Esophagus muscularis mucosa (tissue), 4 donors: ENCODE data around the gene LTA4H. TPM values are rescaled to one million over a fixed set of nuclear protein-coding genes. Genes with fewer than 3 reads are reported as not detected.

ENCODE experiments used
- DNase-seq: peaks from one replicate; pipeline ENCODE4 v3.0.0-alpha.2; 2017; ENCODE audit errors: extremely low spot score
- H3K27ac ChIP-seq, 4 donors: fragments of 200-600 bp; sonication (generic); replicated peaks in 1 of 4; 1 replicate in 3 of 4; 2 replicates in 1 of 4; pipeline ENCODE4 v1.5.1; 2016 to 2019; ENCODE audit warnings: mild to moderate bottlenecking in 1 of 4
- H3K27me3 ChIP-seq, 4 donors: fragments of 200-600 bp; sonication (generic); one replicate each; pipeline versions ENCODE4 v1.5.1 to v1.6.0; 2016 to 2019
- H3K36me3 ChIP-seq, 4 donors: fragments of 200-600 bp; sonication (generic); one replicate each; pipeline ENCODE4 v1.5.1; 2016 to 2019
- H3K4me1 ChIP-seq, 4 donors: fragments of 200-600 bp; sonication (generic); one replicate each; pipeline ENCODE4 v1.5.1; 2016 to 2019
- H3K4me3 ChIP-seq, 4 donors: fragments of 200-600 bp; sonication (generic); 1 replicate in 2 of 4; 2 replicates in 2 of 4; pipeline ENCODE4 v1.5.1; 2016 to 2019; ENCODE audit warnings: mild to moderate bottlenecking in 4 of 4, moderate library complexity in 1 of 4
- H3K9me3 ChIP-seq, 4 donors: fragments of 200-600 bp; sonication (generic); 1 replicate in 3 of 4; 2 replicates in 1 of 4; pipeline ENCODE4 v1.5.1; 2016 to 2019
- CTCF ChIP-seq, 3 experiments: fragments of 200-600 bp in 2 of 3; fragments of 450-650 bp in 1 of 3; sonication (generic) in 2 of 3; IDR thresholded peaks; one replicate each; pipeline ENCODE4 v1.5.1; 2017 to 2019; ENCODE audit warnings: antibody characterized with exemption in 3 of 3, mild to moderate bottlenecking in 2 of 3, moderate library complexity in 1 of 3
- EP300 ChIP-seq: sonication (generic); formaldehyde crosslinking; IDR thresholded peaks from one replicate; pipeline ENCODE4 v1.6.1; 2017; ENCODE audit warnings: antibody characterized with exemption
- POLR2A ChIP-seq: fragments of 450-650 bp; IDR thresholded peaks from one replicate; pipeline ENCODE4 v1.6.1; 2017; ENCODE audit warnings: antibody characterized with exemption, moderate library complexity, mild to moderate bottlenecking, low read depth
- POLR2AphosphoS5 ChIP-seq, 2 donors: sonication (generic); formaldehyde crosslinking; IDR thresholded peaks; one replicate each; pipeline ENCODE4 v1.6.1; 2017; ENCODE audit warnings: antibody characterized with exemption in 2 of 2
- WGBS: methylation state at CpG from one replicate; pipeline ENCODE4 v1.1.5; 2018; 5-methylcytosine and 5-hydroxymethylcytosine counted together
- intact Hi-C: fragments of 100-400 bp; cut with DNase I; formaldehyde crosslinking; loops from one replicate; pipeline ENCODE4 v1.15.1; 2023
- total RNA-seq, 4 donors: library from RNA; depleted of rRNA; stranded (reverse); fragments of >200 nt; gene quantifications; one replicate each; pipeline versions ENCODE4 v1.1.0 to v1.2.1, GENCODE V29; 2016

Gene LTA4H
- total RNA-seq, 4 donors from 2014 or later, result 47.8 to 75.0 (median 64.5) TPM

- DNase-seq, result no peak
- H3K9me3 ChIP-seq, result no peaks in the 10 kb centered on the region
- no peaks in the 10 kb centered on the region for H3K27me3 ChIP-seq
- peaks cover 12 to 21% (median 17%) of the 10 kb centered on the region in 4 donors for H3K4me1 ChIP-seq
- H3K27ac ChIP-seq, result no peak overlapping the region
- intact Hi-C loops, result no loop called here
- 78% methylated on average over 6 of the region's 6 CpGs for WGBS
- H3K4me3 ChIP-seq, result no peak overlapping the region
- no peaks in the 10 kb centered on the region for H3K36me3 ChIP-seq
- no peak for TF ChIP-seq POLR2AphosphoS5 (IDR thresholded peaks at IDR 0.05)
- no peak for TF ChIP-seq POLR2A
- TF ChIP-seq EP300, result no peak
- no peak for TF ChIP-seq CTCF (IDR thresholded peaks at IDR 0.05)
These were observed 13.7 kb upstream of the LTA4H start for GRCh38 chr12:96049101-96049500.

- H3K9me3 ChIP-seq, result no peaks in the 10 kb centered on the region
- no peak overlapping the region for H3K27ac ChIP-seq
- H3K36me3 ChIP-seq, result no peaks in the 10 kb centered on the region
- H3K4me1 ChIP-seq, result peaks cover 10 to 20% (median 14%) of the 10 kb centered on the region in 4 donors
- 69% methylated on average over 5 of the region's 5 CpGs for WGBS
- DNase-seq, result no peak
- no peak overlapping the region for H3K4me3 ChIP-seq
- H3K27me3 ChIP-seq, result no peaks in the 10 kb centered on the region
- TF ChIP-seq CTCF (IDR thresholded peaks at IDR 0.05) (no peak), EP300 (no peak), POLR2AphosphoS5 (IDR thresholded peaks at IDR 0.05) (no peak), POLR2A (no peak)
- intact Hi-C loops, result no loop called here
These were observed 13.1 kb upstream of the LTA4H start for GRCh38 chr12:96048393-96048969.

GRCh38 chr12:96047229-96048211, 12.1 kb upstream of the LTA4H start:
- intact Hi-C loops, result no loop called here
- H3K27me3 ChIP-seq, result no peaks in the 10 kb centered on the region
- DNase-seq, result no peak
- H3K4me3 ChIP-seq, result no peak overlapping the region
- no peaks in the 10 kb centered on the region for H3K36me3 ChIP-seq
- peaks cover 8 to 20% (median 14%) of the 10 kb centered on the region in 4 donors for H3K4me1 ChIP-seq
- H3K27ac ChIP-seq, result no peak overlapping the region
- TF ChIP-seq POLR2AphosphoS5 (IDR thresholded peaks at IDR 0.05) (no peak), CTCF (IDR thresholded peaks at IDR 0.05) (no peak), EP300 (no peak), POLR2A (no peak)
- 51% methylated on average over 7 of the region's 7 CpGs for WGBS
- no peaks in the 10 kb centered on the region for H3K9me3 ChIP-seq

GRCh38 chr12:96046543-96047228, 11.3 kb upstream of the LTA4H start:
- Histone ChIP-seq H3K36me3 (no peaks in the 10 kb centered on the region), H3K9me3 (no peaks in the 10 kb centered on the region), H3K4me1 (peaks cover 8 to 20% (median 14%) of the 10 kb centered on the region in 4 donors), H3K27me3 (no peaks in the 10 kb centered on the region), H3K4me3 (no peak overlapping the region), H3K27ac (no peak overlapping the region)
- WGBS, result 67% methylated on average over 3 of the region's 3 CpGs
- no peak for DNase-seq
- no peak for TF ChIP-seq CTCF (IDR thresholded peaks at IDR 0.05)
- TF ChIP-seq POLR2A, result no peak
- TF ChIP-seq EP300, result no peak
- TF ChIP-seq POLR2AphosphoS5 (IDR thresholded peaks at IDR 0.05), result no peak
- intact Hi-C loops, result no loop called here
